NT2/D1 (cell line): ENCODE data around the gene SRGAP2B.
"Not testable (repeated sequence)": the region's sequence is repeated elsewhere in the genome, so short reads cannot be mapped to it uniquely, and the experiment has no call there.

Experiments used
- YY1 ChIP-seq: IDR thresholded peaks from 2 replicates; pipeline ENCODE4 v1.6.1; 2011; ENCODE audit not compliant: insufficient read length, insufficient read depth
- ZNF274 ChIP-seq: IDR thresholded peaks from 2 replicates; pipeline ENCODE4 v1.6.1; 2011; ENCODE audit warnings: mild to moderate bottlenecking, low read depth, low read length

GRCh38 chr1:144982802-144983525, 112.2 kb downstream of the SRGAP2B start:
- not testable (repeated sequence) for TF ChIP-seq YY1, ZNF274
